Common myeloid progenitor, CD34-positive (primary cell): ENCODE data around the gene CLEC20A.

Source experiments
- CTCF ChIA-PET: fragments of 350-600 bp; sonication (Branson Sonifier 250); formaldehyde crosslinking; loops from one replicate; lab custom pipeline; 2021; ENCODE audit warnings: antibody characterized with exemption; lab: Charles Lee
- POLR2A ChIA-PET: fragments of 350-600 bp; sonication (Branson Sonifier 250); formaldehyde crosslinking; loops from one replicate; lab custom pipeline; 2021; ENCODE audit warnings: antibody characterized with exemption; lab: Charles Lee
- DNase-seq, 3 donors: peaks; one replicate each; pipeline versions ENCODE4 v3.0.0 to v3.0.0-alpha.2; 2013
- H3K27ac ChIP-seq, 2 experiments: 1 replicate in 1 of 2; 2 replicates in 1 of 2; pipeline ENCODE4 v1.7.0; 2013; ENCODE audit warnings: inconsistent platforms in 2 of 2, low read length in 2 of 2, mild to moderate bottlenecking in 2 of 2, low read depth in 1 of 2, moderate library complexity in 1 of 2; ENCODE audit not compliant: severe bottlenecking in 2 of 2, insufficient read depth in 1 of 2, poor library complexity in 1 of 2
- H3K27me3 ChIP-seq, 5 experiments: replicated peaks in 2 of 5; 1 replicate in 3 of 5; 2 replicates in 2 of 5; pipeline versions ENCODE4 v1.6.1 to v1.7.0; 2013; ENCODE audit warnings: low read length in 4 of 5, mild to moderate bottlenecking in 2 of 5, moderate library complexity in 2 of 5, inconsistent platforms in 1 of 5; ENCODE audit not compliant: insufficient read depth in 5 of 5, control insufficient read depth in 4 of 5
- H3K36me3 ChIP-seq, 4 experiments: 1 replicate in 2 of 4; 2 replicates in 2 of 4; pipeline versions ENCODE4 v1.6.1 to v1.7.0; 2013; ENCODE audit warnings: low read length in 3 of 4, control low read depth in 1 of 4, mild to moderate bottlenecking in 1 of 4; ENCODE audit not compliant: control insufficient read depth in 4 of 4, insufficient read depth in 4 of 4
- H3K4me1 ChIP-seq, 4 experiments: 1 replicate in 3 of 4; 2 replicates in 1 of 4; pipeline versions ENCODE4 v1.6.1 to v1.7.1; 2013; ENCODE audit warnings: low read length in 3 of 4, mild to moderate bottlenecking in 3 of 4, control low read depth in 1 of 4, inconsistent platforms in 1 of 4, moderate library complexity in 1 of 4; ENCODE audit not compliant: control insufficient read depth in 4 of 4, insufficient read depth in 4 of 4; ENCODE audit errors: control extremely low read depth in 1 of 4
- H3K4me3 ChIP-seq, 7 experiments: 1 replicate in 4 of 7; 2 replicates in 3 of 7; pipeline versions ENCODE4 v1.5.1 to v1.7.0; 2013; ENCODE audit warnings: mild to moderate bottlenecking in 7 of 7, low read length in 6 of 7, moderate library complexity in 6 of 7, inconsistent platforms in 2 of 7, low read depth in 2 of 7, control low read depth in 1 of 7; ENCODE audit not compliant: insufficient read depth in 4 of 7, control insufficient read depth in 1 of 7; ENCODE audit errors: extremely low read depth in 1 of 7
- H3K9me3 ChIP-seq, 5 experiments: 1 replicate in 4 of 5; 2 replicates in 1 of 5; pipeline versions ENCODE4 v1.6.1 to v1.7.1; 2013; ENCODE audit warnings: low read length in 4 of 5, mild to moderate bottlenecking in 2 of 5, inconsistent platforms in 1 of 5, low read depth in 1 of 5, moderate library complexity in 1 of 5; ENCODE audit not compliant: control insufficient read depth in 4 of 5, insufficient read depth in 2 of 5; ENCODE audit errors: control extremely low read depth in 1 of 5
- WGBS: methylation state at CpG from one replicate; pipeline ENCODE4 v1.1.5; 2013; ENCODE audit not compliant: insufficient coverage; 5-methylcytosine and 5-hydroxymethylcytosine counted together

CLEC20A gene

GRCh38 chr1:178530037-178530402 is 33.3 kb upstream of the CLEC20A start:
- no peak for DNase-seq
- no peaks in the 10 kb centered on the region for H3K36me3 ChIP-seq
- H3K27me3 ChIP-seq: no peaks in the 10 kb centered on the region
- ChIA-PET POLR2A (no interaction called here), CTCF (interaction anchor here (3.7 to 5.1 kb wide), 2 partner anchors 12 to 474 kb away, joined by 21 to 37 read pairs; no protein-coding TSS in a partner anchor)
- H3K27ac ChIP-seq: no peak overlapping the region
- WGBS: 100% methylated on average over 1 of the region's 2 CpGs
- no peak overlapping the region for H3K4me3 ChIP-seq
- no peaks in the 10 kb centered on the region for H3K9me3 ChIP-seq
- peaks cover 0 to 7% (median 3%) of the 10 kb centered on the region in 4 experiments for H3K4me1 ChIP-seq

- no peaks in the 10 kb centered on the region for H3K27me3 ChIP-seq
- WGBS: 94% methylated on average over 6 of the region's 8 CpGs
- H3K36me3 ChIP-seq: no peaks in the 10 kb centered on the region
- POLR2A ChIA-PET: no interaction called here
- H3K4me1 ChIP-seq: peaks cover 0 to 7% (median 3%) of the 10 kb centered on the region in 4 experiments
- CTCF ChIA-PET: interaction anchor here (0.7 to 3.7 kb wide), 8 partner anchors 10 to 473 kb away, joined by 3 to 21 read pairs (median 4); partner anchors contain the start of gene TEX35
- H3K9me3 ChIP-seq: no peaks in the 10 kb centered on the region
- H3K4me3 ChIP-seq: no peak overlapping the region
- H3K27ac ChIP-seq: no peak overlapping the region
- no peak for DNase-seq
These were observed 32.7 kb upstream of the CLEC20A start for GRCh38 chr1:178529364-178530036.

- WGBS: 100% methylated on average over 4 of the region's 4 CpGs
- no peak for DNase-seq
- Histone ChIP-seq H3K27me3 (no peaks in the 10 kb centered on the region), H3K27ac (no peak overlapping the region), H3K4me1 (peaks cover 0 to 7% (median 3%) of the 10 kb centered on the region in 4 experiments), H3K4me3 (no peak overlapping the region), H3K9me3 (no peaks in the 10 kb centered on the region), H3K36me3 (no peaks in the 10 kb centered on the region)
- ChIA-PET CTCF (interaction anchor here (0.7 to 2.0 kb wide), 7 partner anchors 10 to 473 kb away, joined by 3 to 7 read pairs (median 4); partner anchors contain the start of gene TEX35), POLR2A (no interaction called here)
These were observed 32.2 kb upstream of the CLEC20A start for GRCh38 chr1:178528953-178529335.

- H3K27me3 ChIP-seq: no peaks in the 10 kb centered on the region
- 86% methylated on average over 10 of the region's 10 CpGs for WGBS
- POLR2A ChIA-PET: no interaction called here
These were observed 31.6 kb upstream of the CLEC20A start for GRCh38 chr1:178528228-178528952.

GRCh38 chr1:178527117-178527516 is 30.4 kb upstream of the CLEC20A start:
- H3K27me3 ChIP-seq: no peaks in the 10 kb centered on the region
- H3K4me3 ChIP-seq: no peak overlapping the region
- no peak overlapping the region for H3K27ac ChIP-seq
- CTCF ChIA-PET: interaction anchor here (0.8 to 2.0 kb wide), 2 partner anchors 25 to 26 kb away, joined by 3 to 7 read pairs; no protein-coding TSS in a partner anchor
- POLR2A ChIA-PET: no interaction called here
- 83% methylated on average over 4 of the region's 4 CpGs for WGBS
- H3K4me1 ChIP-seq: peaks cover 0 to 4% (median 2%) of the 10 kb centered on the region in 4 experiments
- H3K9me3 ChIP-seq: no peaks in the 10 kb centered on the region
- no peaks in the 10 kb centered on the region for H3K36me3 ChIP-seq
- DNase-seq: no peak

More at GRCh38 chr1:178528228-178528952, 31.6 kb upstream of the CLEC20A start:
- CTCF ChIA-PET: interaction anchor here (0.5 to 2.0 kb wide), 9 partner anchors 9 to 474 kb away, joined by 3 to 7 read pairs (median 4); partner anchors contain the start of gene TEX35
- no peak overlapping the region for H3K4me3 ChIP-seq
- no peaks in the 10 kb centered on the region for H3K9me3 ChIP-seq
- no peak overlapping the region for H3K27ac ChIP-seq
- peaks cover 0 to 7% (median 3%) of the 10 kb centered on the region in 4 experiments for H3K4me1 ChIP-seq
- DNase-seq: no peak
- no peaks in the 10 kb centered on the region for H3K36me3 ChIP-seq

GRCh38 chr1:178521241-178521640 is 24.5 kb upstream of the CLEC20A start:
- CTCF ChIA-PET: interaction anchor here (0.5 to 1.0 kb wide), 2 partner anchors 9 to 406 kb away, joined by 3 to 4 read pairs; no protein-coding TSS in a partner anchor

More at GRCh38 chr1:178521241-178521640, 24.5 kb upstream of the CLEC20A start:
- Histone ChIP-seq H3K27me3 (no peaks in the 10 kb centered on the region), H3K9me3 (no peaks in the 10 kb centered on the region), H3K27ac (no peak overlapping the region), H3K4me3 (no peak overlapping the region), H3K36me3 (no peaks in the 10 kb centered on the region), H3K4me1 (no peaks in the 10 kb centered on the region)
- POLR2A ChIA-PET: no interaction called here
- WGBS: 92% methylated on average over 4 of the region's 4 CpGs
- no peak for DNase-seq
